Ascending aorta (tissue), 2 donors: ENCODE measurements around the gene FNBP1L. TPM values are rescaled to one million over a fixed set of nuclear protein-coding genes. Genes with fewer than 3 reads are reported as not detected.

Experiments used
- DNase-seq, 2 donors: peaks; one replicate each; pipeline ENCODE4 v3.0.0-alpha.2; 2019; ENCODE audit warnings: low spot score in 2 of 2
- H3K27ac ChIP-seq, 2 donors: fragments of 200-600 bp; sonication (generic); one replicate each; pipeline ENCODE4 v1.5.1; 2016 to 2017; ENCODE audit warnings: mild to moderate bottlenecking in 1 of 2
- H3K27me3 ChIP-seq: fragments of 200-600 bp; sonication (generic); one replicate; pipeline ENCODE4 v1.5.1; 2017
- H3K36me3 ChIP-seq, 2 donors: fragments of 200-600 bp; sonication (generic); one replicate each; pipeline ENCODE4 v1.5.1; 2016
- H3K4me1 ChIP-seq, 2 donors: fragments of 200-600 bp; sonication (generic); one replicate each; pipeline ENCODE4 v1.5.1; 2016 to 2017; ENCODE audit warnings: mild to moderate bottlenecking in 1 of 2
- H3K4me3 ChIP-seq, 2 donors: fragments of 200-600 bp; sonication (generic); one replicate each; pipeline ENCODE4 v1.5.1; 2016 to 2017; ENCODE audit warnings: mild to moderate bottlenecking in 1 of 2
- H3K9me3 ChIP-seq, 2 donors: fragments of 200-600 bp; sonication (generic); one replicate each; pipeline ENCODE4 v1.5.1; 2016
- intact Hi-C: fragments of 100-400 bp; cut with DNase I; formaldehyde crosslinking; loops from one replicate; pipeline ENCODE4 v1.15.1; 2023
- total RNA-seq: library from RNA; depleted of rRNA; stranded (reverse); fragments of >200 nt; gene quantifications from one replicate; pipeline ENCODE4 v1.1.0, GENCODE V29; 2016
- TF ChIP-seq, protein P1 (sequence below), 3 experiments: fragments of 200-600 bp in 2 of 3; fragments of 450-650 bp in 1 of 3; sonication (generic) in 2 of 3; IDR thresholded peaks; one replicate each; pipeline ENCODE4 v1.5.1; 2016 to 2019; ENCODE audit warnings: antibody characterized with exemption in 3 of 3, mild to moderate bottlenecking in 1 of 3, moderate library complexity in 1 of 3

The FNBP1L gene
- total RNA-seq, 1 donor from 2014 or later = 12.6 TPM

GRCh38 chr1:93594603-93594880, 146.6 kb downstream of the FNBP1L start:
- intact Hi-C loops = no loop called here
- no peaks in the 10 kb centered on the region for H3K9me3 ChIP-seq
- no peaks in the 10 kb centered on the region for H3K27me3 ChIP-seq
- no peak overlapping the region for H3K27ac ChIP-seq
- TF ChIP-seq, protein P1, sequence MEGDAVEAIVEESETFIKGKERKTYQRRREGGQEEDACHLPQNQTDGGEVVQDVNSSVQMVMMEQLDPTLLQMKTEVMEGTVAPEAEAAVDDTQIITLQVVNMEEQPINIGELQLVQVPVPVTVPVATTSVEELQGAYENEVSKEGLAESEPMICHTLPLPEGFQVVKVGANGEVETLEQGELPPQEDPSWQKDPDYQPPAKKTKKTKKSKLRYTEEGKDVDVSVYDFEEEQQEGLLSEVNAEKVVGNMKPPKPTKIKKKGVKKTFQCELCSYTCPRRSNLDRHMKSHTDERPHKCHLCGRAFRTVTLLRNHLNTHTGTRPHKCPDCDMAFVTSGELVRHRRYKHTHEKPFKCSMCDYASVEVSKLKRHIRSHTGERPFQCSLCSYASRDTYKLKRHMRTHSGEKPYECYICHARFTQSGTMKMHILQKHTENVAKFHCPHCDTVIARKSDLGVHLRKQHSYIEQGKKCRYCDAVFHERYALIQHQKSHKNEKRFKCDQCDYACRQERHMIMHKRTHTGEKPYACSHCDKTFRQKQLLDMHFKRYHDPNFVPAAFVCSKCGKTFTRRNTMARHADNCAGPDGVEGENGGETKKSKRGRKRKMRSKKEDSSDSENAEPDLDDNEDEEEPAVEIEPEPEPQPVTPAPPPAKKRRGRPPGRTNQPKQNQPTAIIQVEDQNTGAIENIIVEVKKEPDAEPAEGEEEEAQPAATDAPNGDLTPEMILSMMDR (IDR thresholded peaks at IDR 0.05) = no peak
- peaks cover 4 to 14% of the 10 kb centered on the region in 2 donors for H3K36me3 ChIP-seq
- DNase-seq = no peak
- H3K4me1 ChIP-seq = peaks cover 5 to 60% of the 10 kb centered on the region in 2 donors
- H3K4me3 ChIP-seq = no peak overlapping the region

GRCh38 chr1:93595266-93595665, 147.3 kb downstream of the FNBP1L start:
- TF ChIP-seq, protein P1 (IDR thresholded peaks at IDR 0.05) = no peak
- Histone ChIP-seq H3K27ac (no peak overlapping the region), H3K4me3 (no peak overlapping the region), H3K27me3 (no peaks in the 10 kb centered on the region), H3K36me3 (peaks cover 0 to 7% of the 10 kb centered on the region in 2 donors), H3K9me3 (no peaks in the 10 kb centered on the region), H3K4me1 (peaks cover 5 to 62% of the 10 kb centered on the region in 2 donors)
- intact Hi-C loops = no loop called here
- DNase-seq = no peak

GRCh38 chr1:93595743-93596142, 147.8 kb downstream of the FNBP1L start:
- intact Hi-C loops = no loop called here
- Histone ChIP-seq H3K9me3 (no peaks in the 10 kb centered on the region), H3K27ac (peak overlapping the region in 1 of 2 donors; percentile 14), H3K36me3 (peaks cover 0 to 4% of the 10 kb centered on the region in 2 donors), H3K4me1 (peaks cover 5 to 66% of the 10 kb centered on the region in 2 donors), H3K4me3 (no peak overlapping the region), H3K27me3 (no peaks in the 10 kb centered on the region)
- TF ChIP-seq, protein P1 (IDR thresholded peaks at IDR 0.05) = no peak
- no peak for DNase-seq

DNA sequence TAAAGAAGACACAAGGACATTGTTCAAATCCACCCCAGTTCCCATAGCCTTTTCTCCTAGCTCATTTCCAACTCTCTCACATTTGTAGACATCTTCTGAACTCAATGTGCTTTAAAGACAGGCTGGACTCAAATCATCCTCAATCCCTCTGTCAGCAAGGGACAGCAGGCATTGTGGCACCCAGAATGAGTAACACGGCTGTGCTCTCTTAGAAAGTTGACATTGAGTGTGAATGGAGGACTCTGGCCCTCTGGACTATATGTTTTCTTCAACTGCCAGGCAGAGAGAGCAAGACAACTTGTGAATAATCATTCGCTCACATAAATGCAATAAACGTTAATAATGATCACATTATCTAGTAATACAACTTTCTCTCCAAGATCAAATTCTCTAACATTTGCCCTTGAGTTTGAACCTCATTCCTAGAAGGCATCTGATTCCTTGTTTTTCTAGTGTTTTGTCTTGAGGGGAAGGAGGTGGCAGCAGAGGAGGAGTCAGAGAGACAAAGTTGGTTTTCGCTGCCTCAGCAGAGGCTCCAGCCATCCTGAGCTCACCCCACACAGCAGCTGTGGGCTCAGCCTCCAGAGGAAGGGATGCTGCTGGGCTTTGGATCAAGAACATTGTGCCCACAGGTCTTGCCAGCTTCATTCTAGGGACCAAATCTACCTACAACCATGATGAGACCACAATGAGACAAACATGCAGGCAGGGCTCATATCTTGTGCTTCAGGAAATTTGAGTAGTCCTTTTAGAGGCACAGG, 148.6 kb downstream of the FNBP1L start:
- TF ChIP-seq, protein P1 (IDR thresholded peaks at IDR 0.05) = no peak
- DNase-seq = no peak
- intact Hi-C loops = no loop called here
- Histone ChIP-seq H3K36me3 (peaks cover 0 to 4% of the 10 kb centered on the region in 2 donors), H3K9me3 (no peaks in the 10 kb centered on the region), H3K4me1 (peaks cover 4 to 66% of the 10 kb centered on the region in 2 donors), H3K27ac (peak overlapping the region in 1 of 2 donors; percentile 14), H3K27me3 (no peaks in the 10 kb centered on the region), H3K4me3 (no peak overlapping the region)

DNA sequence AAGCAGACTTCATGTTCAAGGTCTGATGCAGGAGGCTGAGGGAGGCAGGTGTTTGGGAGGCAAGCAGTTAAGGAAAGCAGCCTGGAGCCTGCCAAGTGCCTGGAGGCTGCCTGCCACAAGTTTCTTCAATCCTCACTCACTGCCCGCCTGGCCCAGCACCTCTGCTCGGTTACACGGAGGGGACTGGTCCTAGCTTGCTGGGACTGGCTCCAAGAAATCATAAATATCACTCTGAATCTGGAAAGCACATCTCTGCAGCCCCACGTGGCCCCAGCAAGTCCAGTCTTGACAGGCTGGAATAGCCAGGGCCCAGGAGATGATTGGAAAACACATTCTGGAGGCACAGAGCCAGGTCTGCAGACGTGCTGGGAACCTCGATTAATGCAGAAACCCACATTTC, 149.8 kb downstream of the FNBP1L start:
- H3K27me3 ChIP-seq = no peaks in the 10 kb centered on the region
- TF ChIP-seq, protein P1 (IDR thresholded peaks at IDR 0.05) = no peak
- no peaks in the 10 kb centered on the region for H3K9me3 ChIP-seq
- peak overlapping the region in 1 of 2 donors; percentile 25 for H3K27ac ChIP-seq
- no peak for DNase-seq
- no peaks in the 10 kb centered on the region for H3K36me3 ChIP-seq
- H3K4me3 ChIP-seq = no peak overlapping the region
- peaks cover 0 to 57% of the 10 kb centered on the region in 2 donors for H3K4me1 ChIP-seq
- intact Hi-C loops = no loop called here
